ENCODE data around the gene GCSAML.
"Not testable (repeated sequence)": the region's sequence is repeated elsewhere in the genome, so short reads cannot be mapped to it uniquely, and the experiment has no call there.

The GCSAML gene

DNA sequence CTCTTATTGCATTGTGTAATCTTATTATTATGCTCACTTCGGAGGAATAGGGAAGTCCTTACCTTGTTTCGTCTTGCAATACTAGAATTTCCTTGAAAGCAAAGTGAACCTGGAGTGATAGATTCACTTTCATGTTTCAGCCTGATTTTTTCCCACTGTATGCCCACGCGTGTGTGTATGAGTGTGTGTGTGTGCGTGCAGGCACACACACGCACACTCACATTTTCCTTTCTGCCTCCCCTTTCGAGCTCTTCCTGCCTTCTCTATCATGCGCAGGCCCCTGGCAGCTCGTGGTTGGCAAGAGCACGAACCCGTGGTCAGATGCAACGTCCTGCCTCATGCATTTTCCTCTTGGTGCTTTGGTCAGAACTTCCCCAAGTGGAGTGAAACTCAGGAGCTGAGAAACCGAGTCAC is at the start of gene GCSAML:
Gene GCSAML (plus strand): TSS at position 366 of the 414 bp plus-strand sequence. CDS start 58 bp downstream, outside the sequence.
- no peak for DNase-seq

DNA sequence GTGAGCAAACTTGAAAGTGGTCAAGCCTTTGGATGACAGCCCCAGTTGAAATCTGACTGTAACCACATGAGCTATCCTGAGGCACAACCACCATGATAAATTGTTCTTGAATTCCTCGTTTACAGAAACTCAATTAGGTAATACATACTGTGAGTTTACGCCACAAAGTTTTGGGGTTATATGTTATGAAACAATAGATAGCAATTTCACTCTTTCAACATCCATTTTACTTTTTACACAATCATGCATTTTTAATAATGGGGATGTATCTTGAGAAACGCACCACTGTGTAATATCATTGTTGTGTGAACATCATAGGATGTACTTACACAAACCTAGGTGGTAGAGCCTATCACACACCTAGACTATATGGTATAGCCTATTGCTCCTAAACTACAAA is 48.1 kb upstream of the GCSAML start:
- no peak for DNase-seq

DNA sequence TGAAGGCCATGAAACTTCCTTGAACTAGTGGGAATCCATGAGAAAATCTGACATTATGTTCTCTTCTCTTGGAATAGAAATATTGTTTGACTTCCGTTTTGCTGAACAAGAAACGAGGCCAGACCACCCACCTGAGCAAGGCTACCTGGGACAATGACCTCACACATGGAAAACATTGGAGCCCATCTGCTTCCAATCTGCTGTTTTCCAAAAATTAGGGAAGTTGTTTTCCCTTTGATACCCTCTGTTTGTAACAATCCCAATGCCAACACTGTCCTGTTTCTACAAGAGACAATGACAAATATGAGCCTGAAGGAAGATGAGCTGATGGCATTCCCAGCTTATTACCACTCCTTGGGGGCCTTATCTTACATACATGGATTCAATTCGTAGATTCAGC is 42.1 kb upstream of the GCSAML start:
- no peak for DNase-seq

DNA sequence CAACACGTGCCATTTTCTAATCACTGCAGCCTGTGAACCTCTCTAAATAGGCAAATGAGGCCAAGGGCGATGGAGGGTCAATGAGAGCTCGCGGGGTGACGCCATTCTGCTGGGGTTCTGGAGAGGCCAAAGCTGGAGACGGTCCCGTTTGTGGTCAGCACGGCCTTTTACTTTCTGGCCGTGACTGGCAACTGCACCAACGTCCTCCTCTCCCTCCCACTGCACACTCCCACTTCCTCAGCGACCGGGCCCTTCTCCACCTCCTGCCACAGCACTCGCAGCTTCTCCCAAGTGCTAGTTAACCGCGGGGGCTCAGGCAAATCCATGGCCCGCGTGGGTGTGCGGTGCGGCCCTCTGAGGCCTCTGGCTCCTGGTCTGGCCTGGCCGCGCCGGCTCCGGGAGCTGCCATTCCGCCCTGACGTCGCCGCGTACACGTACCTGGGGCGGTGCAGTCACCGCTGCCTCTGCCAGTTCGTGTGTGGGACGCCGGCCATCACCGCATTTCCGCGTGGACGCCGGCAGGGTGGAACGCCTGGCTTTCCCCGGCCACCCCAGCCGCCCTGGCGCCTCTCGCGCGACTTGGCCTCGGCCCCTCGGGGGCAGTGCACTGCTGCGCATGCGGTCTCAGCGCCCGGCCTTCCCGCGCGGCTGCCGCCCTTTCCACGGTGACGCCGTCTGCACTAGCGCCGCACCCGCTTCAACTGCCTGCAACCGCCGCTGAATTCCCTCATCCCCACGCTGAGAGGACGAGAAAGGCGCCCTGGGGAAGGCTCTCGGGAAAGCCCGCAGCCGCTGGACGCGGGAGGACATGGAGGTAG is 30.9 kb upstream of the GCSAML start:
- no peak for DNase-seq

DNA sequence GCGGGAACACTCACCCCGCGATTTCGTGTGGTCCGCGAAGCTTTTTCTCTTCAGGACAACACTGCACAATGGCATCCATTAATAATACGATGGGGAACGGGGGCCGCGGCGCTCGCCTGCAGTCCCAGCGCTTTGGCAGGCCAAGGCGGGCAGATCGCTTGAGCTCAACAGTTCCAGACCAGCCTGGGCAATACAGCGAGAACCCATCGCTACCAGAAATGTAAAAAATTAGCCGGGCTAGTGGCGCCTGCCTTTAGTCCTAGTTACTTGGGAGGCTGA is 30.4 kb upstream of the GCSAML start:
- no peak for DNase-seq

DNA sequence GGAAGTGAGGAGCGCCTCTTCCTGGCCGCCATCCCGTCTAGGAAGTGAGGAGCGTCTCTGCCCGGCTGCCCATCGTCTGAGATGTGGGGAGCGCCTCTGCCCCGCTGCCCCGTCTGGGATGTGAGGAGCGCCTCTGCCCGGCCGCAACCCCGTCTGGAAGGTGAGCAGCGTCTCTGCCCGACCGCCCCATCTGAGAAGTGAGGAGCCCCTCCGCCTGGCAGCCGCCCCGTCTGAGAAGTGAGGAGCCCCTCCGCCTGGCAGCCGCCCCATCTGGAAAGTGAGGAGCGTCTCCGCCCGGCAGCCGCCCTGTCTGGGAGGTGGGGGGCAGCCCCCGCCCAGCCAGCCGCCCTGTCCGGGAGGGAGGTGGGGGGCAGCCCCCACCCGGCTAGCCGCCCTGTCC is 27.0 kb upstream of the GCSAML start:
- DNase-seq = not testable (repeated sequence)

DNA sequence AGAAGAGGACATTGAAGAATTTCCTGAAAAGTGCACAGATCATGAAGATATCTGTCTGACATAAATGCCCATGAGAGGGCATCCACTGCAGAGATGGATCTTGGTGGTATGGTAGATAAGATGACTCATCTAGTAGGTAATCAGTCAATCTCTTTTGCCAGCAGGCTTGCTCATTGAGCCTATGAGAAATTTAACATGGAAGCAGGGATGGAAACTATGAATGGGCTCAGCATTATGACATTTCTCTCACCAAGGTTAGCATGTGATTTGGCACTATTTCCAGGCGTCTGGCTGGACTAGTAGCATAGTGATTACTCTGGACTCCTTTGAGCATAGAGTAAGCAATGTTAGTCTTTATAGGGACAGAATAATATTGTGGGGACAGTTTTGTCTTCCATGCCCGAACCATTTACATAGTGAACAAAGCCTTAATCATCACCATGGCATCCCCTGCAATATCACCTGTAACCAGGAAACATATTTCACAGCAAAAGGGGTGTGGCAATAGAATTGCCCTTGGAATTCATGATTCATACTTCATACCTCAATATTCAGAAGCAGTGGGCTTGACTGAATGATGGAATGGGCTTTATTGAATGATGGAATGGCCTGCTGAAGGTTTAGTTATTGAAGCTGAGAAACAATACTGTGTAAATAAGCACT is 20.0 kb upstream of the GCSAML start:
- DNase-seq = no peak

DNA sequence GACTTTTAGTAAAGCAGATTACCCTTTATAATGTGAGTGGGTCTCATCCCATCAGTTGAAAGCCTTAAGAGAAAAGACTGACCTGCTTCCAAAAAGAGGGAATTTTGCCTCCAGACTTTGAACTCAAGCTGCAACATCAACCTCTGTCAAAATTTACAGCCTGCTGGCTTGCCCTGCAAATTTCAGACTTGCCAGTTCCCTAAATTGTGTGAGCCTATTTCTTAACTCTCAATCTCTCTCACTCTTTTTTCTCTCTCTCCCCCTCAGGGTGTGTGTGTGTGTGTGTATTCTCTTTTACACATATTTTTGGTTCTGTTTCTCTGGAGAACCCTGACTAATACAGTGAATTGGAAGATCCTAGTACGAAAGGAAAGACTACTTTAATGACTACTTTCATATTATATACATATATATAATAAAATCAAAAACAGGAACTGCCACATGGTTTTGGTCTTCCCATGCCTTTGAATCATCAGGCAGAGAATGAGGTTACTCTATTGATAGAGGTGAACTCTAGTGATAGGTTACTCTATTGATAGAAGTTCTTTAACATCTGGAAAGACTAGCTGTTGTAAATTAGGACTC is 19.1 kb upstream of the GCSAML start:
- no peak for DNase-seq

DNA sequence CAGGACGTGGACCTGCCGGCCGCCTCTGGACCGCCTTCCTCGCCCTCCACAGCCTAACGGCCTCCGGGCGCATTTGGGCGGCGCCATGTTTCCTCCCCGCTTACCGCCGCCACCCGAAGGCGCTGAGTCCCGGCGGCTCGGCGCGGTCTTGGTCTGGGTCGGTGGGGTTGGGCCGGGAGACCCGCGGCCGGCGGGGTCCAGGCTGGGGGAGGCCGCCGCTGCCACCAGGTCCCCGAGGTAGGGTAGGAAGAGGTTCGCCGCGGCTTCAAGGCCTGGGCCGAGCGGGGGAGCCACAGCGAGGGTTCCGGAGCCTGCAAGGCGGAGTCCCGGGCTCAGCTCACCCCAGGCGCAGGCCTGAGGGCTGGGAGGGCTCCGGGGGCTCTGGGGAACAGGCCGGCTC is 18.1 kb upstream of the GCSAML start:
- DNase-seq = no peak

DNA sequence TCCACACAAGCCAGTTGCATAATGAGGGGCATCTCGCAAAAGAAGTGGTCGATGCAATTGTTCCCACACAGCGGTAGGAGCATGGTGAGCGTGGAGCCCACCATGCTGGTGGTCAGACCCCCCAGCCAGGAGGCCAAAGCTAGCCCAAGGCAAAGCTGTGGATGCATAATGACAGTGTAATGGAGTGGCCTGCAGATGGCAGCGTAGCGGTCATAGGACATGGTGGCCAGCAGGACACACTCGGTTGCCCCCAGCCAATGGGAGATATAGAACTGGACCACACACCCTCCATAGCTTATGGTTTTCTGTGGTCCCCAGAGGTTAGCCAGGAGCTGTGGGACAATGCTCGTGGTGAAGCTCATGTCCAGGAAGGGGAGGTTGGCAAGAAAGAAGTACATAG is 17.0 kb upstream of the GCSAML start:
- DNase-seq = no peak

DNA sequence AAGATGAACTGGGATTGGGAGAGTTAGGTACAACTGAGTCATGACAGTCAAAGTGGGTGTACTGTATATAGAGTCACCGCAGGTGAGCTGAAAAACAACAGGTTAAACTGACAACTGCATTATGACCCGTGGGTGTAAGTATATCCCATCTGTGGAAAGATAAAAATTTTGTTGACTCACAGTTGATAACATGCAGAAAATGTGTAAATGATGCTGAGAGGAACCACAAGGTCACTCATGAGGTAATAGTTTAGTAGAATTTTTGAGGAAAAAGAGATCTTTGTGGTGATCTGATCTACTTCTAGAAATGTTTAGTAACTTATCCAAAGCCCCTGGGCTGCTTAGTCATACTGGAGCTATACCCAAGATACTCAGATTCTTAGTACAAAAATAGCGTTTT is 13.5 kb upstream of the GCSAML start:
- DNase-seq = no peak

DNA sequence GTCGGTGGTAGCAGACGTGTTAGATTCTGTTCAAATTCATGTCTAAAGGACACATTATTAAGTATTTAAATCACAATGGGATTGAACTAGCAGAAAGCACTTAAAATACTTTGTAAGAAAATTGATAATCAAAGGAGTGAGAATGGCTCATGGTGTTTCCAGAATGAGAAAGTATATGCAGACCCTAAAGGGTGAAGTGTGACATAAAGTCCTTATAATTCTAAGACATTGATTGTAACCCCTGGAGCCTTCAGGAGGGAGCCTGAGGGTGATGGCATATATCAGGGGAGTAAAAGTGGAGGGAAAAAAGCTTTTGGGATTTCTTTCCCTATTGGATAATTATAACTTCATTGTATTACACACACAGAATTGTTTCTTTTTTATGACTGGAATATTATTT is 12.6 kb upstream of the GCSAML start, which contains the start of gene OR2C3:
Gene OR2C3 (minus strand): TSS at position 101 of the 400 bp plus-strand sequence. CDS start 3,929 bp downstream, outside the sequence.
- DNase-seq = no peak

DNA sequence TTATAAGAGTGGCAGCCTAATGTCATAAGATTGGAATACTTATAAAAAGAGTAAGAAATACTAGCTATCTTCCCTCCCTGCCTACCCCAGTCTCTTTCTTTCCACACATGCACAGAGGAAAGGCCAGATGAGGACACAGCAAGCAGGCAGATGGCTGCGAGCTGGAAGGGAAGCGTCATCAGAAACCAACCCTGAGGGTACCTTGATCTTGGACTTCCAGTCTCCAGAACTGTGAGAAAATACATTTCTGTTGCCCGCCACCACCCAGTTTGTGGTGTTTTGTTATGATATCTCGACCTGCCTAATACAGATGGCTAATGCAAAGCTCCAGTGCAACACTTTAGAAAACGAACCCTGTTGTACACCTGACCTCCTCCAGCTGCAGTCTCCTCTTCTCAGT is 10.4 kb upstream of the GCSAML start:
- DNase-seq = no peak

DNA sequence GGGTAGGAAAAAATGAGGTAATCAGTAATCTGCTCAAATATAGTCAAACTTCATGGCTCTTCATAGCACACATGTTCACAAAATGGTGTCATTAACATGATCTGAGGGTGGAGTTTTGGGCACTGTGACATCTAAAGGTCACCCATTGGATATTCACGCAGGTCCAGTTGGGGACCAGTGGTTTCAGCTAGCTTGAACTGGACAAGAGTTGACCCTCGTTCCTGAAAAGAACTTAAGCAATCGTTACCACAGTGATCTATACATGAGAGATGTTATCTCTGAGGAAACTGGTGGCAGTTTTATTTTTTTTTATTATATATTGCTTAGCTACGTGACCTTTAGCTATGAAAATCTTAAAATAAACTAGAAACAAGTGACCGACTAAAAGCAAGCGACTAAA is 9.7 kb upstream of the GCSAML start:
- DNase-seq = no peak

DNA sequence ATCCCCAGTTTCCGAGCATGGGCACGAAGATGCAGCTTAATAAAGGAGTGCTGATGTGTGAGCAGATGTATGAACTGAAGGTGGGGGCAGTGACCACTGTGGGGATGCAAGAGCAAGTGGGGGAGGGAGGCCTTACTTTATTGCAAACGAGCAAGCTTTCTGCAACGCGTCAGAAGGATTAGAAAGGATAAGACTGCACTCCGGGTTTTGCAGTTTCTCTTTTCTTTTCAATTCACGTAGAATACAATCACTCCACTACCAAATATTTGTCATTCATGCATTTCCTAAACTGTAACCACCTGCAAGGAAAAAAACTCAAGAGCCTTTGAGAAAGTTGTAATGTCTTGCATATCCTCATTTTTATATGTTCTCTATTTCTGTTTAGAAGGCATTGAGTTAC is 8.4 kb upstream of the GCSAML start:
- DNase-seq = no peak

DNA sequence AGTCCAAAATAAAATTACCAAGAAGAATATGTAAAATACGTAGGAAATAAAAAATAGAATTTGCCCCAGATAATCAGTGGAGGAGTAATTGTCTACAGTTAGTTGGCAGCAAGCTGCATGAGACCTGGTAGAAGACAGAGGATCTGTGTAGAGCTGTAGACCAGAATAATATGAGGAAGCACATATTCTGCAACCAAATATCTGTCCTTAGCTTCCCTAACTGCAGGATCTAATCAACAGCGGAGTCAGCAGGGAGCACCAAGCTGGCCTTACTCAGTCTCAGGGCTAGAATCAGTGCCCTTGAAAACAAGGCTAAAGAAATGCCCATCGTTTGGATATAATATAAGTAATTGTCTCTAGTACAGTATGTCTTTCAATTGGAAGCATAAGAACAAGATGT is 6.1 kb upstream of the GCSAML start:
- no peak for DNase-seq

DNA sequence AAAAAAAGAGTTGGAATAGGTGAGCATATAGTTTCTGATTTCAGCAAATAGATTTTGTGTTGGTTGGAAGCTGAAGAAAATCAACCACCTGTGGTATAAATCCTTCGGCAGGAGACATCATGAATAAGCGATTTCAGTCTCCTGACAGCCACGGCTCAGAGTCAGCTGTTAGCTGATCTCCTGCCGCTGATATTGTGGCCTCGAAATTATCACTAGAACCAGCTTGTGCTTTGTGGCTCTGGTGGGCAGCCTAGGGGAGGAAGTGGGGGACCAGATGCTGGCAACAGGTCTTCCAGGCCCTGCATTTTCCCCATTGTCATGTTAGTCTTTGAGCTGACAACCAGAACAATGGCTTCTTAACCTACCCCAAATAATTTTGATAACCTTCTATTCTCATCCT is 842 bp upstream of the GCSAML start:
- DNase-seq = no peak

DNA sequence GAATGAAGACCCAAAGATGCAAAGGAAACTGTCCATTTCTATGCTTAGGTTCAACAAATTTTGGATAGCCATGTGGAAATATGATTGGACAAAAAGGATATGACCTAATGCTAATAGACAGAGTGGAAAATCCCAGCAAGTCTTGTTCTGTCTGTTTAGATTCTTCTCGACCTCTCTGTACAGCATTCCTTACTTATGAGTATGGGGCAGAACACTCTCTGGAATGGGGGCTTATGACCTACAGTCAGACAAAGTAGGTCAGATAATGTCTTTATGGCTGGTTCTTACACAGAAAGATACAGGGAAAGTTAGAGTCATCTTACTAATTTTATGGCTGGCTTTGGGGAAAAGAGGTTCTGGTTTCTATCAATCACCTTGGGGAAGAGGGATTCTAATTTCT is 2.8 kb downstream of the GCSAML start:
- no peak for DNase-seq

DNA sequence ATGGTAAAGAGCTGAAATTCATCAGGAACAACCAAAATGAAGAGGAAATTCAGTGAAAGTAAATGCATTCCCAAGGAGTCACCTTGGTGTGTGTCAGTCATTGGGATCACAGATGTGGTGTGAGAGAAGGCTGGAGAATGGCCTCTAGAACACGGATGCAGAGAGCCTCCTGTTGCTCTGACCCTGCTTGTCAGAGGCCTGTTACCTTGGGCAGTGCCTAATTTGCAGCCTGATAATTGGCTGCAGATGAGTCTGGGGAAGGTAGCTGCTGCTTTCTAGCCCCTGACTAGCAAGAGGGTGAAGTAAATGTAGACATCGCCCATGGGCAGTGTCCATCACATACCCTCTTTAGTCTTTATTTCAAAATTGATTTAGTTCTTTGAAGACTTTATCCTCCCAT is 3.3 kb downstream of the GCSAML start:
- DNase-seq = no peak

DNA sequence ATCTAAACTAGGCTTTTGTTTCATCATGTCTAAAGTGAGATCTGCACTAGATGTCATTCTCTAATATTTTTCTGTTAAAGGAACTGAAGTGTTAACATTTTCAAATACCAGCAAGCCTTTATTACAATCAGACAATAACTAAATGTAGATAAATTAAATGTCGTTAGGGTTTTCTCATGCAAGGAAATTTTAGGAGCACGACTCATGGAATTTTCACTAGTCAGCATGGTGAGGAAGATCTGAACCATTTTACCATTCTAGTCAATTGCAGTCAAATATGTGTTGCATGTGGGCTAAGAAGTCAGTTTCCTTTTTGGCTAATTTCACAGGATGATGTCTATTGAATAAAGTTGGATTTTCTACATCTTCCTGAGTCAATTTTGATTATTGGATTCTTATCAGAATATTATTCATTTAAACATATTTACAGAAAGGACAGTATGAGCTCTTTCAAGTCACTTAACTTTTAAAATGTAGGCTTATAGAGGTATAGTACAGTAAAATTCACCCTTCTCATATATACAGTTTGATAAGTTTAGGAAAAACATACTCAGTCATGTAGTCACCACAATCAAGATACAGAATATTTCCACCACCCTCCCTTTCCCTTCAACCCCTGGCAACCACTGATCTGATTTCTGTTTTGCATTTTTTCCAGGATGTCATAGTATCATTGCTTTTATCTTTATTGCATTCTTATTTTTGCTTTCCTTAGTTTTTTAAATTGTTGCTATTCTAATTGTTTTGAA is 9.2 kb downstream of the GCSAML start:
- no peak for DNase-seq

DNA sequence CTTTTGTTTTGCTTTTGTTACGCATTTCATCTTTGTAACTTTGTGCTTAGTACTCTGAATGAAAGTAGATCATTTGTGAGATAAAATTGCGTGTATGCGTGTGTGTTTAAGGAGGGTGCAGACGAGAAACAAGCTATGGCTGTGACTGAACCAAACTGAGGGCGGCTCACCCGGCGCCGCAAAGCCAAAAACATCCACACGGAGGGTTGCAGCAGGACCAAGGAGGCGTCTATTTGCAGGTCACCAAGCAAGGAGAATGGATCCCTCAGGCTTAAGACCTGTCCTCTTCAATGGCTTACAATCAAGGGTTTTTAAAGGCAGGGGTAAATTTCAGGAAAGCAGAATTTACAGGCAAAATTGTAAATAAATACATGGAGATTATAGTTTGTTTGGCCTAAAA is 12.8 kb downstream of the GCSAML start:
- no peak for DNase-seq

DNA sequence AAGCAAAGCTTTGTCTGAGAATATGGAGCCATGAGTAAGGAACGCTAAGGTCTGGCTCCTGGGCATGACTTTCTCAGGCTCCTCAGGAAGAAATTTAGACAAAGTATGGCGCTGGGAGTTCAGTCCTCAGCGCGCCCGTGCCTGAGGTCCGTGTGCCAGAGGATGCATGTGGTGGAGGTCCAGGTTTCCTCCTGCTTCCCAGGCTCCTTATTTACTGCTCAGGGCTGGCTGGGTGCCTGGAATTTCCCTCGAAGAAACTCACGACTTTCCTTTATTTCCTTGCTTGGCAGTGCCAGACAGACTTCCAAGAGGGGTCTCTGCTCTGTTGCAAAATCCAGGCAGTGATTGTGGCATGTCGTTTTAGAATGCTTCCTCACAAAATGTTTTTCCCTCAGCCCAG is 13.3 kb downstream of the GCSAML start:
- DNase-seq = no peak

DNA sequence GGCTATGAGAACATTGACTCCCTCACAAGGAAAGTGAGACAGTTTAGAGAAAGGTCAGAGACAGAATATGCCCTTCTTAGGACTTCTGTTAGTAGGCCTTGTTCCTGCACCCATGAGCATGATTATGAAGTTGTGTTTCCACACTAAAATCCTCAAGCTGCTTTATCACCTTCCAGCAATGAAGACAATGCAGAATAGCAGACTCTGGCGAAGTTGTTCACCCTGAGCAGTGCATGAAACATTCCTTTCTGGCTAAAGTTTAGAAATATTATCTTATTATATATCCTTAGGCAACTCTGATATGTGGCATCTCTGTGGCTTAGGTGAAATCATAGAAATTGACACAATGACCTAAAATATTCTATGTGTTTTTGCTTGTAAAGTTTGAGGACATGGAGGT is 25.3 kb downstream of the GCSAML start:
- no peak for DNase-seq

DNA sequence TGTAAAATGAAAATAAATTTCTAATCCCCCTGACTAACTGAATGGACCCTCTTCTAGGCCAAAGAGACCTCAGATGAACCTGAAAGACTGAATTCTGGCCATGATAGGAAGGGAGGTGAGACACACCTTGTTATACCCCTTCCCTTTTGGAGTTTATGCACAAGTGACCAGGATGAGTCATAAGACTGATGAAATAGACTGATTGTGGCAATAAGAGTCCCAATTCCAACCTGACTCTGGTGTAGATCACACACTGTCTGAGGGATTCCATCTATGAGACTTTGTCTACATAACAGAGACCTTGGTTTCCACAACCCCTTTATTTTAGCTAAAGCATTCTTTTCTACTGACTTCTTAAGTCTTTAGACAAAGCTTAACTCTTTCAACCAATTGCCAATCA is 25.7 kb downstream of the GCSAML start:
- no peak for DNase-seq

All from NCI-H526 (cell line).